ENCODE data around the gene ZGPAT. TPM values are rescaled to one million over a fixed set of nuclear protein-coding genes. Genes with fewer than 3 reads are reported as not detected.

ZGPAT gene
- total and polyA plus RNA-seq, 2 of the 13 experiments (the other 11 are each of a cell fraction or from before 2014, with no cell fraction given): 23.0 to 41.9 TPM

DNA sequence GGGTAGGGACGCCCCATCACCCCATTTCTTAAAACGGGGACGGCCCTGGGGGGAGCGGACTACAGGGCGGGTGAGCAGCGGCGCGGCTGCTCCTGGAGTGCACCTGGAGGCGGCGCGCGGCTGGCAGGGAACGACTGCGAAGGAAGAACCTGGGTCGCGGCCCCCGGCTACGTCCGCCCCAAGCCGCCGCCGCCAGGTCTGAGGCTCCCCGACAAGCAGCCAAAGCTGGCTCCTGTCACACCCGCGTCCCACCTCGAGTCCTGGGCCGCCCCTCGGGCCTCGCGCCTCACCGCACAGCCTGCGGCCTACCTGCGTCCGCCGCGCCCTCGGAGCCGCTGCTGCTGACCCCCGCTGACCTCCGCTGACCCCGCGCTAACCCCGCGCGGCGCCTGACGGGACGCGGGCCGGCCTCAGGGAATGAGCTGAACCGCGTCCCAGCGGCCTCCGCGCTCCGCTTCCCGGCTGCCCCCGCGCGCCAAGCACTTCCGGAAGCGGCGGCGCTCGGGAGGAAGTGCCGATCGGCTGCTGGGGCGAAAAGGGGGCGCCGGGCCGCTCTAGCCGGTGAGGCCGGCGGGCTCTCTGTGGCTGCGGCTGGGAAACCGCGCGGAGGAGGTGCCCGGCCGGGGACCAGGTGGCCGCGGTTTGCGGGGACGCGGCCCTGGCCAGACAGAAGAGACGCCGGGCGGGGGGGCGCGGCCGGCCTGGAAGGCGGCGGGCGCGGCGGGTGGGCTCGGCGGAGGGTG, at the start of gene ZGPAT, which contains the start of gene ARFRP1 (continued):
- TF ChIP-seq RERE (CRISPR knock-in tag; IDR thresholded peaks at IDR 0.05; ENCODE audit: low read depth) (peak; percentile 84), ZBTB42 (CRISPR knock-in tag; IDR thresholded peaks at IDR 0.05) (peak; percentile 79; the same call in 1 of the 2 replicates), ZMYM3 (CRISPR knock-in tag; IDR thresholded peaks at IDR 0.05) (no peak), ZNF264 (CRISPR knock-in tag; IDR thresholded peaks at IDR 0.05) (peak; percentile 19; the same call in 1 of the 2 replicates), POGZ (CRISPR knock-in tag; IDR thresholded peaks at IDR 0.05) (peak; percentile 93), SNAPC5 (CRISPR knock-in tag; IDR thresholded peaks at IDR 0.05; ENCODE audit: borderline replicate concordance) (peak; percentile 95), HOXA5 (CRISPR knock-in tag; IDR thresholded peaks at IDR 0.05) (peak; percentile 92), ZNF18 (CRISPR knock-in tag; IDR thresholded peaks at IDR 0.05; ENCODE audit: insufficient replicate concordance) (peak; percentile 90), CBX1 (IDR thresholded peaks at IDR 0.05; ENCODE audit: low read depth) (peak; percentile 86), RFX5 (IDR thresholded peaks at IDR 0.05; ENCODE audit: low read depth, low read length) (no peak), BCLAF1 (IDR thresholded peaks at IDR 0.05) (no peak), BRCA1 (CRISPR knock-in tag; IDR thresholded peaks at IDR 0.05) (peak; percentile 96), ELF4 (CRISPR knock-in tag; IDR thresholded peaks at IDR 0.05; ENCODE audit: borderline replicate concordance) (peak; percentile 70), ZBTB49 (CRISPR knock-in tag; IDR thresholded peaks at IDR 0.05; ENCODE audit: borderline replicate concordance) (0 out of 2 replicates have a peak, but pooled peaks have one; percentile 21), ZNF879 (CRISPR knock-in tag; IDR thresholded peaks at IDR 0.05) (0 out of 2 replicates have a peak, but pooled peaks have one; percentile 3)
- TF ChIP-seq, protein P1, sequence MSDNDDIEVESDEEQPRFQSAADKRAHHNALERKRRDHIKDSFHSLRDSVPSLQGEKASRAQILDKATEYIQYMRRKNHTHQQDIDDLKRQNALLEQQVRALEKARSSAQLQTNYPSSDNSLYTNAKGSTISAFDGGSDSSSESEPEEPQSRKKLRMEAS (IDR thresholded peaks at IDR 0.05): peak; percentile 98
